ENCODE data around the gene ADM2. TPM values are rescaled to one million over a fixed set of nuclear protein-coding genes. Genes with fewer than 3 reads are reported as not detected.
"Not testable (repeated sequence)": the region's sequence is repeated elsewhere in the genome, so short reads cannot be mapped to it uniquely, and the experiment has no call there.

Gene ADM2, protein sequence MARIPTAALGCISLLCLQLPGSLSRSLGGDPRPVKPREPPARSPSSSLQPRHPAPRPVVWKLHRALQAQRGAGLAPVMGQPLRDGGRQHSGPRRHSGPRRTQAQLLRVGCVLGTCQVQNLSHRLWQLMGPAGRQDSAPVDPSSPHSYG
- total RNA-seq (2014; rRNA removed; shearing (Covaris generic)) = 0.03 and 0.23 TPM in 2 replicates

DNA sequence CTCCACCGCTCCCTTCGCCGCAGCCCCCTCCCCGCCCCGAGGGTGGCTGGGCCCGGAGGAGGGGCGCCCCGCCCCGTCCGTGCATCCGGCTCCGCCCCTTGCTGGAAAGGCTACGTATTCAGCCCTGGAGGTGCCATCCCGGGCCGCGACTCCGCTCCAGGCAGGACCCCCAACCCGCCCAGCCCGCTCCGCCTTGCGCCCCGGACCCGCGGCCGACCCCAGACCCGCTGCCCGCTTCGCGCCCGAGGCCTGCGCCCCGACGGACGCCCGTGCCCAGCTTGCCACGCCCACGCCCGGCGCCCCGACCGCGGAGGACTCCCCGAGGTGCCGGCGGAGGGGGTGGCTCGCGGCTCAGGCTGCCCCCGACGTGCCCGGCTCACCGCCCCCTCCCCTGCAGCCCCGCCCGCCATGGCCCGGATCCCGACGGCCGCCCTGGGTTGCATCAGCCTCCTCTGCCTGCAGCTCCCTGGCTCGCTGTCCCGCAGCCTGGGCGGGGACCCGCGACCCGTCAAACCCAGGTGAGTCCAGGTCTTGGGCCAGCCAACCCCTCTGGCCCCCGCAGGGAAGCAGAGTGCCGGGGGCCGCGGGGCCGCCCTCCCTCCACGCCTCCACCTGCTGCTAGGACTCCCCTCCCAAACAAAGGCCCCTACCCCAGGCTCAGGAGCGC, at the start of gene ADM2:
Gene ADM2, plus strand, starts transcription at position 104 of the 667 bp plus-strand sequence. Its CDS starts 305 bp downstream, at position 409.
- no peak for DNase-seq (ENCODE audit: low read depth)

DNA sequence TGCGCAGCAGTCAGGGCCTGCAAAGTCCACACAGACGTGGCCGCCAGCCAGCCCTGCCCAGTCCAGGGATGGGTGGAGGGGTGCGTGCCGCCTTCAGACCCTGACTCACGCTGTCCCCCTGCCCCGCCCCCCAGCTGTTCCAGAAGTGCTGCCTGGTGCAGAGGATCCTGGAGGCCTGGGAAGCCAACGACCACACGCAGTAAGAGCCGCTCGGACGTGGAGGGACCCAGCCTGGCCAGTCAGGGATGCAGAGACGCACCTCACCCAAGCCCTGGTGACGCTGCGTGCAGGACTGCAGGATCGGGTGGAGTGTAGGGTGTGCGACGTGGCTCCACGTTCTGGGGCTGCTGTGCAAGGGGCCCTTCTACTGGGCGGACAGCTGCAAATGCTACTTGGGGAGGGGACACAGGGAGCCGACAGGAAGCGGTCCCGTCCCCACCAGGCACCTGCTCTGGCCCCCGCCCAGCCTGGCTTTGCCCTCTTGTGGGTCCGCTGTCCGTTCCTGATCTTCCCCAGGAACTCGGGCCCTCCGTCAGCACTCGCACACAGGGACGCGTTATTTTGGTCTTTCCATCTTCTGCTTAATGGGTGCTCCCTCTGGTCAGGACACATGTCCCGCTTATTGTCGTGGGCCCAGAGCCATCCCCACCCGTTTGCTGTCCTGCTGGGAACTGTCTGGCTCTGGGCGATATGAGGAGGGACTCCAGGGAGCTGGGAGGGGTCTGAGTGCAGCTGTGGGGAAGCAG, 49.0 kb upstream of the ADM2 start:
- no peak for DNase-seq (ENCODE audit: low read depth)

DNA sequence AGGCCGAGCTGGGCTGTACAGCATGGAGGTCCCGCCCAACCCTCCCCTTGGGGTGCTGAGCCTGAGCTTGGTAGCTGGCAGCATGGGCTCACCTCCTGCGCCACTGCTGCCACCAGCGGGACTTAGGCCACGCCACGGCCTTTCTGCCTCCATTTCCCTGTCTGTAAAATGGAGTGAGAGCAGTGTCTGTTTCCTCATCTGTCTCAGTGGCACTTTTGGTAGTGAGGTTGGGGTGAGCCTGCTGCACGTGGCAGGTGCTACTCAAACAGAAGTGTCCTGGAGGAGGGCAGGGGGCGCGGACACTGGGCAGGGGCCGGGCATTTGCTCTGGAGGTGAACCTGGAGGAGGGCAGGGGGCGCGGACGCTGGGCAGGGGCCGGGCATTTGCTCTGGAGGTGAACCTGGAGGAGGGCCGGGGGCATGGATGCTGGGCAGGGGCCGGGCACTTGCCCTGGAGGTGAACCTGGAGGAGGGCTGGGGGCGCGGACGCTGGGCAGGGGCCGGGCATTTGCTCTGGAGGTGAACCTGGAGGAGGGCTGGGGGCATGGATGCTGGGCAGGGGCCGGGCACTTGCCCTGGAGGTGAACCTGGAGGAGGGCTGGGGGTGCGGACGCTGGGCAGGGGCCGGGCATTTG, 48.3 kb upstream of the ADM2 start:
- not testable (repeated sequence) for DNase-seq (ENCODE audit: low read depth)

DNA sequence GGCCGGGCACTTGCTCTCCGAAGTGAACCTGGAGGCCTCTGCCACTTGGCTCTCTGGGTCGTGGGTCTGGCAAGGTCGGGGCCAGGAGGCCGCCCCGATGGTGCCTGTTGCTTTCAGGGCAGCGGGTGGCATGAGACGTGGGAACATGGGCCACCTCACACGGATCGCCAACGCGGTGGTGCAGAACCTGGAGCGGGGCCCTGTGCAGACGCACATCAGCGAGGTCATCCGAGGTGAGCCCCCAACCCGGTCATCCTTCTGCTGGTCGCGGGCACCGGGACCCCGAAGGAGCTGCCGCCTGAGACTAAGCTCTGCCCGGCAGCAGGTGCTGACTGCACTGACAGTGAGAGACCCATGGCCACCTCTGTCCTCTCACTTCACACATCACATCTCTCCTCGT, 46.5 kb upstream of the ADM2 start:
- no peak for DNase-seq (ENCODE audit: low read depth)

DNA sequence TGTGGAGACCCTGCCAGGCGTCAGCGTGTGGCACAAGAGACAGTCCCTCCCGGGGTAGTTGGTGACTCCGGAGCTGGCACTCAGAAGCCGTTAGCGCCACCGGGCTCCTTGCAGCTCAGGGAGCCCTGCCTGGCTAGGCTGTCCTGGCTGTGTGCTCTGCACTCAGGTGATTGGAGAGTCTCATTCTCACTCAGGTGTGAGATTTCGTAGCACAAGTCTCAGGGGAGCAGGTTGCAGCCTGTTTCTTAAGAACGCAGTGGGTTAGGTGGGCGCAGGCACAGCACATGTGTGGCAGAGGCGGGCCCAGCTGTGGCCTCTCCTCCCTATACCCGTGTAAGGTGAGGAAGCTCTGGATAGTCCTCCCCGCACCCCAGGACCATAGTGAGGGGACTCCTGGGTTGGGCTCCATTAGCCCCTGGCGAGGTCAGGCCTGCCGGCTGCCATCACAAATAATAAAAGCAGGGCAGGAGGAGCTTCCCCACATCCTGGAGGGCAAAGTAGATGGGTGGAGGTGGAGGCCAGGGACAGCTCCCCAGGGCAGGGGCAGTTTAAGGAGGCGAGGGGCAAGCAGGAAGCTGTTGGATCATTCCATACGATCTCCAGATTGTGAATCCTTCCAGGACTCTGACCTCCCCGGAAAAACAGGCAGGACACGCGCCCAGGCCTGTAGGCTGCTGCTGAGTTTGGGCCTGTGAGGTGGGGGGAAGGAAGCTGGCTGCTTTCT, 45.9 kb upstream of the ADM2 start:
- peak; percentile 1 for DNase-seq (ENCODE audit: low read depth)

DNA sequence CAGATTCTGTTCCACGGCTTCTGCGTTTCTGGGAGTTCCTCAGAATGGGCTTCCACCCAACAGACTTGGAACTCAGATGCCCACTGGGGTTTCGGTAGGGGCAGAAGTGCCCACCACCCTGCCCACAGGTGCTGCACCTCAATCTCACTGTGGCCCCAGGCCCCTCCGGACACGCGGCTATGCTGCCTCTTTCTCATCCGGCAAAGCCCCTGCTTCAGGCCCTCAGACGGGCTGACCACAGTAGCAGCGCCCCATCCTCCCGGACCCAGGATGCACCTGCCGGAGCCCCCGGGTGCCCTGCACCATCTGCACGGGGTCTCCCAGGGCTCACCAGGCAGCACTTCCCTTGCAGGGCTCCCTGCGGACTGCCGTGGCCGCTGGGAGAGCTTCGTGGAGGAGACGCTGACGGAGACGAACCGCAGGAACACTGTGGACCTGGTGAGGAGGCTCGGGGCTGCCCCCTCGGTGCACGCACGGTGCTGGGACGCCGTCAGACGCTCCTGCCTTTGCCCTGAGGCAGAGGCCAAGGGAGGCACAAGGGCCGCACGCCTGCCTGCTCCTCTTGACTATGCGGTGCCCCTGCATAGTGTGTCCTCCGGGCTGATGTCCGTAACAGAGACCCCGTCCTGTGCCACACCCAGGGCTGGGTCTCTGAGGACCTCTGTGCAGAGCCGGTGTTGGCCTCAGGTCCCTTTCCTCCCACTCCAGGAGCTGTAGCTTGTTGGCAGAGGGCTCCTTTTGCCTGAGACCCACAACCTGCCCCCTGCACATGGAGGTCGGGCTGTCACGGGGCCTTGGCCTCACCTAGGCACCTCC, 45.1 kb upstream of the ADM2 start:
- DNase-seq (ENCODE audit: low read depth) = peak; percentile 1

DNA sequence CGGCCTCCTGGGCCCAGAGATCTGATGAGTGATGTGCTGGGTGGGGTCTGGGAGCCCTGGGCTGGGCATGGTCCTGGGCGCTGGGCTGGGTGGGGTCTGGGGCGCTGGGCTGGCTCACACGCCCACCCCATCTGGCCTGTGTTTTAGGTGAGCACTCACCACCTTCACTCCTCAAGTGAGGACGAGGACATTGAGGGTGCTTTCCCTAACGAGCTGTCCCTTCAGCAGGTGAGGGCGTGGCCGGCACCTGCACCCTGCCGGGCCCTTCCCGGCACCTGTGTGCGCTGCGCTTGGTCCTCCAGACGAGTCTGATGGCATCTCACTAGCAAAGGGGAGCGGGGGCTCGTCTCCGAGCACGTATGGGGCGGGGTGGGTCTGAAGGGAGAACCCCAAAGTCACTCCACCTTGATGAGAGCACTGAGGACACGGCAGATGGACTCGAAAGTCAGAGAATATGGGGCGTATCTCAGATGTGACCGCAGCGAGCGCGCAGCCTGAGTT, 44.5 kb upstream of the ADM2 start:
- peak; percentile 1 for DNase-seq (ENCODE audit: low read depth)

DNA sequence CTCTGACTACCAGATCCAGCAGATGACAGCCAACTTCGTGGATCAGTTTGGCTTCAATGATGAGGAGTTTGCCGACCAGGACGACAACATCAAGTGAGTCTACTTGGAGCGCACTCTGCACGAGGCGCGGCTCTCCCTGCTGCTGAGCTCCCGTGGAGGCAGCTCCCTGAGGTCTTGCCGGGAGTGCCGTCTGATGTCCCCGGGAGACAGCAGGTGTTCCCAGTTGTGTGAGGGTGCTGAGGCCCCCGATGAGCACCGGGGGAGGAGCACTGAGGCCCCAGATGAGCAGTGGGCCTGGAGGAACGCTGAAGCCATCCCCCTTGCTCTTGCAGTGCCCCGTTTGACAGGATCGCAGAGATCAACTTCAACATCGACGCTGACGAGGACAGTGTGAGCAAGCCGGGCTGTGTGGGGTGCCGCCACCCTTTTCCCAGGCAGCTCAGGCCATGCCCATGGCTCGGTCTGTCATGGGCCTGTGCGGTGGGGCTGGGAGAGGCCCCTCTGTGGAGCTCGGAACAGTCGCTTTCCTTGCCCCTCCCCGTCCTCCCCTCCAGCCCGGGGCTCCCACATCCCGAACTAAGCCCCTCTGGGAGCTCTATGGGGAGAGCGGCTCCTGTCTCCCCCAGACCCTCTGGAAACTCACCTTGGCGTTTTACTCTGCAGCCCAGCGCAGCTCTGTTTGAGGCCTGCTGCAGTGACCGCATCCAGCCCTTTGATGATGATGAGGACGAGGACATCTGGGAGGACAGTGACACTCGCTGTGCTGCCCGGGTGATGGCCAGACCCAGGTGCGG, 43.6 kb upstream of the ADM2 start:
- DNase-seq (ENCODE audit: low read depth) = peak; percentile 1

DNA sequence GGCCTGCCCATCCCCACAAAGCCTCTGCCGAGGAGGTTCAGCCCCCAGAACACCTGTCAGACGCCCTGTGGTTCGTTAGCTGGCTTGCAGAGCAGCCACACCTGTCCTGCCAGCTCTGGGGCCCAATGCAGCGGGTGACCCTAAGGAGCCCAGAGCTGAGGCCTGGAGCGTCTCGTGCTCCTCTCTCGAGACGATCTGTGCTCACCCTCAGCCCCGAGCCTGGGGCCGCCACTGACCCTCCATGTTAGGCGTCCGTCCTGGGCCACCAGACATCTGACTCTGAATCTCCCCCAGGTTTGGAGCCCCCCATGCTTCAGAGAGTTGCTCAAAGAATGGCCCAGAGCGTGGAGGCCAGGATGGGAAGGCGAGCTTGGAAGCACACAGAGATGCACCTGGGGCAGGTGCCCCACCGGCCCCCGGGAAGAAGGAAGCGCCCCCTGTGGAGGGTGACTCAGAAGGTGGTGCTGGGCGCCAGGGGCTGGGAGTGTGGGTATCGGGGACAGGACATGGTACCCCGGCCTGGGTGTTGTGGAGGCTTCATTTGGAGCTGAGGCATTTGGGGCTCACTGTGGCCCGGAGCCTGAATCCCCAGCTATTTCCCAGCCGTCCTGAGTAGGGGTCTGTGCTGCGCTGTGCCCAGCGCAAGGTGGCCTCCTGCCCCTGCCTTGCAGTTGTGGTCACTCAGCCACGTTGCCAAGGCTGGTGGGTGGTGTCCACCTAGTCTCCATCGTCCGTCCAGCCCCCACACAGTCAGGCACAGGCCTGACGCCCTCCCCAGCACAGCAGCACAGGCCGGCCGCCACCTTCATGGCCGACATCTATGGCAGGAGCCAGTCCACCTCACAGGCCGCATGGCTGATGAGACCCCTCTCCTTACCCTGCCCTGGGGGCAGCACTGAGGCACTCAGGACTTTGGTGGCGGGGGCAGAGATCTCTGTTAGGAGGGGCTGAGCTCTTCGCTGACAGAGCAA, 42.8 kb upstream of the ADM2 start:
- no peak for DNase-seq (ENCODE audit: low read depth)

DNA sequence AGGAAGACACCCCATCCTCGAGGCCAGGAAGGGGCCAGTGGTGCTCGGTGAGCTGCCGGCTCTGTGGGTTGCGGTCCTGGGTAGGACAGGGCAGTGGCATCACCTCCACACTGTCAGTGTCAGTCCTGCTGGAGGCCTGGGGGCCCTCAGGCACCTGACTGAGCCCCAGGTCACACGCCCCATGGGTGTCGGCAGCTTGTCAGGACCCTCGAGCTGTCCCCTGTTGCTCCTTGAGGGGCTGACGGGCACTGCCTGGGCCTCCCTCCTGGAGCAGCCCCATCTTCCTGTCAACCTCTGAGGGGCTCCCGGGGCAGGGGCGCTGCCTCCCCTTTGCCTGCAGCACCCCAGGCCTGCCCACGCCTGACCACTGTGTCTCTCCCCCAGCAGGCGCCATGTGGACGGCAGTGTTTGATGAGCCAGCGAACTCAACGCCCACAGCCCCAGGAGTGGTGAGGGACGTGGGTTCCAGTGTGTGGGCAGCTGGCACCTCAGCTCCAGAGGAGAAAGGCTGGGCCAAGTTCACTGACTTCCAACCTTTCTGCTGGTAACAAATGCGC, 42.0 kb upstream of the ADM2 start:
- DNase-seq (ENCODE audit: low read depth) = no peak

DNA sequence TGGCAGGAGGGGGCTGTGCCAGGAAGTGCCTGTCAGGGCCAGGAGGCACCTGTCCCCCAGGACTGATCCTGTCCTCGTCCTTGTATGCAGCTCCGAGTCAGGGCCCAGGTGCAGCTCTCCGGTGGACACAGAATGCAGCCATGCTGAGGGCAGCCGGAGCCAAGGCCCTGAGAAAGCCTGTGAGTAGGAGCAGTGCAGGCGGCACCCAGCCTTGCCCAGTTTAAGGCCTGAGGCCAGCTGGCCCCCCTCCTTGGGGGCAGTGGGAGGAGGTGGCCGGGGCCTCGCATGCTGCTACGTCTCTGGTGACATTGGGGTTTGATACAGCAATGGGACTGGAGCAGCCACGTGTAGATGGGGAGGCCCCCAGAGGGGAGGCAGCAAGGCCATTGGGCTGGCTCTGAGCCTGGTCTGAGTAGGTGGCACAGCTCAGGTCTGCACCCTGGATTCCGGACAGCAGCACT, 41.4 kb upstream of the ADM2 start:
- no peak for DNase-seq (ENCODE audit: low read depth)

DNA sequence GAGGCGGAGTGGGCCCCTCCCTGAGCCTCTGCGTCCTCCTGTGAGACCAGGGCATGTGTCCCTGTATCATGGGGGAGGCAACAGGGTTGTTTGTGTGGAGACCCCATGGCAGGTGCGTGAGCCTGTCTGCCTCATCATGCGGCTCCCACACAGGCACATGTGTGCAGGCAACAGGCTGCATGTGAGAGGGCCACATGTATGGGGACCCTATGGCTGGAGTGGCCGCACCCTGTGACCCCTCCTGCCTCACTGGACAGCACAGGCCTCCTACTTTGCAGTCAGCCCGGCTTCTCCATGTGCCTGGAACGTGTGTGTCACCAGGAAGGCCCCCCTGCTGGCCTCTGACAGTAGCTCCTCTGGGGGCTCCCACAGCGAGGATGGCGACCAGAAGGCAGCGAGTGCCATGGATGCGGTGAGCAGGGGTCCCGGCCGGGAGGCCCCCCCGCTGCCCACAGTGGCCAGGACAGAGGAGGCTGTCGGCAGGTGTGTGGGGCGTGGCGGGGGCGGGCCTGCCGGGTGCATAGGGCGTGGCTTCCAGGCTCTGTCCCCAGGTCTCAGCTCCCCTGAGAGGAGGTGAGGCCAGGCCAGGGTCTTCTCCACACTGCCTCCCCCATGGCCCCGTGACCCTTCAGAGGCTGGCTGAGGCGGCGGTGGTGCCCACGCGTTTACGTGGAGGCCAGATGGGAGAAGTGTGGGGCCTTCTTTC, 40.6 kb upstream of the ADM2 start:
- no peak for DNase-seq (ENCODE audit: low read depth)

DNA sequence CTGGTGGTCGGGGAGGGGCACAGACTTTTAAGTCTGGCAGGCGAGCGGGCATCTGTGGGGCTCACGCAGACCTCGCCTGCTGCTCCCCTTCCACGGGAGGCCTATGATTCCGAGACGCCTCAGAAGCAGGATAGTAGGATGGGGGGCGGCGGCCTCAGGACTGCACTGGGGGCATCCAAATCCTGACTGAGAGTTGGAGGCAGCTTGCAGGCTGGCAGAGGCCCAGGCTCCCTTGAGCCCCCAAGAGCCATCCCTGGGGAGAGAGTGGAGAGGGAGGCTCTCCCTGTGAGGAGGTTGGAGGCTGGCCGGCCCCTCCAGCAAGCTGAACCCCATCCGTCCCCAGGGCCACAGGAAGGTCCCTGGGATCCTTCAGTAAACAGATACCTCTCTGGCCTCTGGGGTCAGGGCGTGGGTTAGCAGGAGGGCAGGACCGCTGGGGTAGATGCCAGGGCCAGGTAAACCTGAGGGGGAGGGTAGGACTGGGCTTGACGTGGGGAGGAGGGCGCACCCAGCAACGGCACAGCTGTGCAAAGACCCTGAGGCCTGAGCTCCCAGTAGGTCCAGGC, 39.8 kb upstream of the ADM2 start:
- no peak for DNase-seq (ENCODE audit: low read depth)

DNA sequence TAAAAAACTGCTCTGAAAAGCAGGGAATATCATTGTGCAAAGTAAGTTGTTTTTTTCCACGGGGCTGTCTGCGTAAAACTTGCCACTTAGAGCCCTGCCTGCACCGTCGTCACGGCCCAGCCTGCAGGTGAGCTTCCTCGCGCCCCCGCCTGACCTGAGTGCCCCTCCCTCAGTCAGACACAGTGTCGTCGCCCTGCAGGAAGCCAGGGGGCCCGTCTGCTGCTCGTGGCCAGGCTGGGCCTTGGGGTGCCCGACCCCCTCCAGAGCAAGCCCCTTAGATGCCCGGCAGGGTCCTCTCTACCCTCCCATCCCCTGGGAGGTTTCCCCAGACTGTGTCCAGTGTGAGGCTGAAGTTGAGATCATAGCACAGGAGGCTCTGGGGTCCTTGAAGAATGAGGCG, 38.1 kb upstream of the ADM2 start:
- DNase-seq (ENCODE audit: low read depth) = no peak

DNA sequence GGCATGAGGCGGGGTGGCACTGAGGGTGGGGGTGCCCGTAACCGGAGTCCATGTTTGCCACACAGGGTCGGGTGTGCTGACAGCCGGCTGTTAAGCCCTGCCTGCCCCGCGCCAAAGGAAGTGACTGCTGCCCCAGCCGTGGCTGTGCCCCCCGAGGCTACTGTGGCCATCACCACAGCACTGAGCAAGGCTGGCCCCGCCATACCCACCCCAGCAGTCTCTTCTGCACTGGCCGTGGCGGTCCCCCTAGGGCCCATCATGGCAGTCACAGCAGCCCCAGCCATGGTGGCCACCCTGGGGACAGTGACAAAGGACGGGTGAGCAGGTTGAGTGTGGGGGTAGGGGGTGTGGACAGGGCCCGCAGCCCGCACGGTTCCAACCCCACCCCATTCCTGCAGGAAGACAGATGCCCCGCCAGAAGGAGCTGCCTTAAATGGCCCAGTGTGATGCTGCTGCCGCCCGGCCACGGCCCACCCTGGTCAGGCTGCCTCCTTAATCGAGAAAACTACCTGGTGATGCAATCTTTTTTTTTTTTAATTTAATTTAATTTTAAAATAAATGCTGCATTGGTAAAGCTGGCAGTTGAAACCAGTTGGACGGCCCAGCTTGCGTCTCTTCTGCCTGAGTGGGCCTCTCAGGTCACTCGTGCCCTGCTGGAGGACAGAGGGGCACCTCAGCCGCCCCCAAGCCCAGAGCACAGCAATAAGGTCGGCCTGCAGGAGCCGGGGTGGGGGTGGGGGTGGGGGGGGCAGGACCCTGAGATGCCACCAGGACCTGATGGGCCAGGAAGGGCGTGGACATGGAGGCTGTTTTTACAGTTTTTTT, 37.3 kb upstream of the ADM2 start:
- no peak for DNase-seq (ENCODE audit: low read depth)

DNA sequence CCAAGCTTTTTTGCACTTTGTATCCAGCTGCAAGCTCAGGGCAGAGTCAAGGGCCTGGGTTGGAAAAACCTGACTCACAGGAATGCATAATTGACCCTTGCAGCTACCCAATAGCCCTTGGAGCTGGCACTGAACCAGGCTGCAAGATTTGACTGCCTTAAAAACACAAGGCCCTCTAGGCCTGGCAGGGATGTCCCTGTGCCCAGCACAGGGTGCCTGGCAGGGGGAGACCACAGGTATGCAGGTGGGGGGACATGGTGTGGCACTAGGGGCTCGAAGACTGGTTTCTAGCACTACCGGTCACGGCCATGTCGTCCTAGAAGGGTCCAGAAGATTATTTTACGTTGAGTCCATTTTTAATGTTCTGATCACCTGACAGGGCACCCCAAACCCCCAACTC, 36.7 kb upstream of the ADM2 start:
- peak; percentile 31 for DNase-seq (ENCODE audit: low read depth)
